GM19467 (cell line): ENCODE results near the gene PI4KA.
"Not testable (repeated sequence)": the region's sequence is repeated elsewhere in the genome, so short reads cannot be mapped to it uniquely, and the experiment has no call there.

Experiments
- ATAC-seq: cut with Tn5 transposase; IDR thresholded peaks from one replicate; pipeline ENCODE4 v1.9.1; 2021; ENCODE audit warnings: mild to moderate bottlenecking, moderate library complexity; ENCODE audit not compliant: unreplicated experiment

Gene PI4KA

GRCh38 chr22:20852076-20852475 is 6.5 kb downstream of the PI4KA start:
- ATAC-seq: no peak

GRCh38 chr22:20847318-20847822 is 11.2 kb downstream of the PI4KA start:
- no peak for ATAC-seq

DNA sequence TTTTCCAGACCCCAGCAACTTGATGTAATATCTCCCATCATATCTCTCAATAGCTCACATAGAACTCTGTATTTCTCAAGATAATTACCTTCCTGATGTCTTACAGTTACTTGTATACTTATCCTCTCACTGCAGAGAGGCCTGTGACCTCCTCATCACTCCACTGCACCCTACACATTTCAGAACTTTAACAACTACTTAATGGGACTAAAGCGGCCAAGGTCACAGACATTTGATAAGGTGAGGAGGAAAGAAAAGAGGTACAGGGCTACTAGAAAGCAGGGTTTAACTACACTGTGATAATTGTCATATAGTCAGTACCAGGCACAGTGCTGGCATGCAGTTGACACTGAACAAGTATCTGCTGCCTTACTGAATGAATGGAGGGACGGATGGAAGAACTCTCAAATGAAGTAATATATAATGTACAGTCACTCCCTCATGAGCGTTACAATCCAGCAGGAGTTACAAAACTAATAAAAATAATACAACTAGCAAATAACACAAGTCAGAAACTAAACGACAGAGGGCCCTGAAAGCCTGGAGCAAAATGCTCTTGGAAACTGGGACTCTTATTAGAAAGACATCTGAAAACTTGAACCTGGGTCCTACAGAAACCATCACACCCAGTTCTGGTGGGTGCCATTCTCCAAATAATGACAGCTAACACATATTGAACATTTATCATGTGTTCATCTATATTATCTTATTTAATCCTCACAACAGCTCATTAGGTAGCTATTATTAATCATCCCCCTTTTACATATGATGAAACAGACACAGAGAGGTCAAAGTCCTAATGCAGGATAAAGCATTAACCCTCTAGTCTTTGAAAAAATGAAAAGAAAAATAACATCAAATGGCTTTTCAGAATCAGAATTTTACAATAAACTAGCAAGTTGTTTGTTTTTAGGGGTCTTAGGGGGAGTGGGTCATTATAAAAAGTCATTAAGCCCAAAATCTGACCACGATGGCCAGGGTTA is 14.3 kb downstream of the PI4KA start:
- ATAC-seq: no peak

DNA sequence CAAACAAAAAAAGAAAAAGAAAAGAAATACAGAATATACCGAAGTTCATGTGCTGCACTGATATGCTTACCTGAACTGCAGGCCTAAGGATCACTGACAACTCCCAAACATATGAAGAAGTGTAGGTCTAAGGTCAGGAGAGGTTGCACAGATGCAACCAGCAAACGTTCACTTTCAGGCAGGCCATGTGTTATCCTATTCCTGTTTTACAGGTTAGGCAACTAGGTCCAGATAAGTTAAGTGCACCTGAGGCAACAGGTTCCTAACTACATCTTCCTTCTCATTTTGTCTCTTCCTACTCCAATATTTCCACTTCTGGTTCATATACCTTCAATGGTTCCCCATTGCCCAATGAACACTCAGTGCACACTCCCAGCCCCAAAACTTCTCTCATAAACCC is 15.1 kb downstream of the PI4KA start:
- ATAC-seq: no peak

DNA sequence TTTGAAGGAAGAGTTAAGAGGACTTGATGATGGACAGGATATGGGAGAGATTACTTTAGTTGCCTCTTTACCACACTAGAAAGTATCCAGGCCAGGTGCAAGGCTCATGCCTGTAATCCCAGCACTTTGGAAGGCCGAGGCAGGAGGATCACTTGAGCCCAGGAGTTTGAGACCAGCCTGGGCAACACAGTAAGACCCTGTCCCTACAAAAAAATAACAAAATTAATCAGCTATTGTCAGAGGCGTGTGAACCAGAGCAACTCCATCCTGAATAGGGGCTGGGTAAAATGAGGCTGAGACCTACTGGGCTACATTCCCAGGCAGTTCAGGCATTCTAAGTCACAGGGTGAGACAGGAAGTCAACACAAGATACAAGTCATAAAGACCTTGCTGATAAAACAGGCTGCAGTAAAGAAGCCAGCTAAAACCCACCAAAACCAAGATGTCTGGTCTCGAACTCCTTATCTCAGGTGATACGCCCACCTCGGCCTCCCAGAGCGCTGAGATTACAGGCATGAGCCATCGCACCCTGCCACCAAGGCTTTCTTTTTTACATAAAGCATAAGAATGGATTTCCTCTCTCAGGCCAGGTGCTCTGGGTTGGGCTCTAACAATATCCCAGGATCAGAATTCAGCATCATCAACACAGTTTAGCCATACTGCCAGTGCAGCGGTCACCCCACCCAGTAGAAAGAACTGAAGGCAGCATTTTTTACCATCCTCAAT is 17.8 kb downstream of the PI4KA start:
- ATAC-seq: no peak

- ATAC-seq: no peak
Observed at GRCh38 chr22:20839837-20840645, 18.6 kb downstream of the PI4KA start.

GRCh38 chr22:20839354-20839753 is 19.3 kb downstream of the PI4KA start:
- not testable (repeated sequence) for ATAC-seq

GRCh38 chr22:20836987-20837823 is 21.4 kb downstream of the PI4KA start:
- ATAC-seq: no peak

GRCh38 chr22:20834725-20835124 is 23.9 kb downstream of the PI4KA start:
- no peak for ATAC-seq

DNA sequence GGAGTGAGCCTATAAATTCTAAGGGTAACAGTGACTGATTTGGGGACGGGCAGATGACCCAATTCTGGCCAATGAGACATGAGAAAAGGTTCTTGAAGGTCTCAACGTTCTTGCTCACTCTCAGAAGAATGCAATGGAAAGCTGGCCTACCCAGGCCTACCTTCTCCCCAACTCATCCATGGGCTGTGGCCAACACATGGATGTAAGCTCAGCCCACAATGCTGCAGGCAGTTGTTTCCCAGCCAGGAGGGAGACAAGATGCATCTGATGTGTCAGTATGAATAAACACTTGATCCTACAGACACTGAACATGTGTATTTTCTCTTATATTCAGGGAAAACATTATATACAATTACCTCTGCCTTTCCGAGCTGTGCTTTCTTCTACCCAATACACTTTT is 24.4 kb downstream of the PI4KA start:
- ATAC-seq: no peak

DNA sequence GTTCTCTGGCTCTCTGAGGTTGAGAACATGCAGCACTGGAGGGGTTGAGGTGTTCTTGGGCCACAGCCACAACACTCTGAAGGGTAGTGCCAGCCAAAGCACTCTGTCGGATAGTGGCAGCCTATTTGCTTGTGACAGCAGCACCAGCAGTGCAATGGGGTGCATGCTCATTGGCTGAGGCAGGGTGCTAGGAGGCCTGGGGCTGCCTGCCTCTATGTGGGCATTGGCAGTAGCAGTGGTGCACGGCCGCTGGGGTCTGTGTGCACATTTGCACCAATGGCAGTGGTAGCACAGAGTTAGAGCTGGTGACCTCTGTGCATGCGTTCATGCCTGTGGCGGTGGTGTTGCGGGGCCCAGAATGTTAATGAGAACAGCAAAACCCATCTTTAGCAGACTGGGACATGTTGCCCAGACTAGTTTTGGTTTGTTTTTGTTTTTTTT is 25.4 kb downstream of the PI4KA start:
- no peak for ATAC-seq

GRCh38 chr22:20829491-20830134 is 29.0 kb downstream of the PI4KA start:
- no peak for ATAC-seq

DNA sequence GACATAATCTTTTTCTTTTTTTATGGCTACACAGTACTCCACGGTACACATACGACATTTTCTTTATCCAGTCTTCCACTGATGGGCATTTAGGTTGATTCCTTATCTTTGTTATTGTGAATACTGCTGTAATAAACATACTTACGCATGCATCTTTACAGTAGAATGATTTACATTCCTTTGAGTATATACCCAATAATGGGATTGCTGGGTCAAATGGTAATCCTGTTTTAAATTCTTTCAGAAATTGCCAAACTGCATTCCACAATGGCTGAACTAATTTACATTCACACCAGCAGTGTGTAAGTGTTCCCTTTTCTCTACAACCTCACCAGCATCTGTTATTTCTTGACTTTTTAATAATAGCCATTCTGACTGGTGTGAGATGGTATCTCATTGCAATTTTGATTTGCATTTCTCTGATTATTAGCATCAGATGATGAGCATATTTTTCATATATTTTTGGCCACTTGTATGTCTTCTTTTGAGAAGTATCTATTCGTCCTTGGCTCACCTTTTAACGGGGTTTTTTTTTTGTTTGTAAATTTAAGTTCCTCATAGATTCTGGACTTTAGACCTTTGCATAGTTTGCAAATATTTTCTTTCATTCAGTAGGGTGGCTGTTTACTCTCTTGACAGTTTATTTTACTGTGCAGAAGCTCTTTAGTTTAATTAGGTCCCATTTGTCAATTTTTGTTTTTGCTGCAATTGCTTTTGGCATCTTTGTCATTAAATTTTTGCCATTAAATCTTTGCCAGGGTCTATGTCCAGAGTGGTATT is 32.0 kb downstream of the PI4KA start:
- ATAC-seq: not testable (repeated sequence)

DNA sequence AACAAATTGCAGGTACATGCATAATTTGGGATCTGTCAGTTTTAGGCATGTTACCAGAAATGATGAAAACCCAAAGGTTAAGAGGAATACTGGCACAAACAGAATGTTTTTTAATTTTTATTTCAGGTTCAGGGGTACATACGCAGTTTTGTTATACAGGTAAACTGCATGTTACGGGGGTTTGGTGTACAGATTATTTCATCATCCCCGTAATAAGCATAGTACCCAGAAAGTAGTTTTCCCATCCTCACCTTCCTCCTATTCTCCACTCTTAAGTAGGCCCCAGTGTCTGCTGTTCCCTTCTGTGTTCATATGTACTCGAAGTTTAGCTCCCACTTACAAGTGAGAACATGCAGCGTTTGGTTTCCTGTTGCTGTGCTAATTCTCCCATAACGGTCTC is 33.0 kb downstream of the PI4KA start:
- no peak for ATAC-seq

- ATAC-seq: not testable (repeated sequence)
Observed at GRCh38 chr22:20825216-20825615, 33.4 kb downstream of the PI4KA start.

GRCh38 chr22:20823264-20823663 is 35.3 kb downstream of the PI4KA start:
- no peak for ATAC-seq

DNA sequence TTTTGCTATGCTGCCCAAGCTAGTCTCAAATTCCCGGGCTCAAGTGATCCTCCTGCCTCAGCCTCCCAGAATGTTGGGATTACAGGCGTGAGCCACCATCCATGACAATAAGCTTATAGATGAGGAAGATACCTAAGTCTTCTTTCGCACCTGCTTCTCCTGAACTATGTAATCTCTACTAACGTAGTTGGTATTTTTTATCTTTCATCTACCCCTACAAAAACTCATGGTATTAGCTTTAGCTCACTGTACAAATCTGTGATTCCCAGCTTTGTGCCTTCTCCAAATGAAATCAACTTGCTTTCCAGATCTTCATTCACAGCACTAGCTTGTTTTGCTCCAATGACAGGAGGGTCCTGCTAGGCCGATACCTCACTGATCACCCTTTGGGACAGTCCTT is 36.4 kb downstream of the PI4KA start:
- ATAC-seq: no peak

- ATAC-seq: not testable (repeated sequence)
Observed at GRCh38 chr22:20821717-20822239, 36.8 kb downstream of the PI4KA start.
